ENCODE results near the gene UCN3. TPM values are rescaled to one million over a fixed set of nuclear protein-coding genes. Genes with fewer than 3 reads are reported as not detected.
A peak's percentile ranks its signal among the peaks of the same experiment; 100 is the strongest.
"Not testable (repeated sequence)": the region's sequence is repeated elsewhere in the genome, so short reads cannot be mapped to it uniquely, and the experiment has no call there.

The UCN3 gene
- total RNA-seq, 1 donor from 2014 or later = not detected

- peak in 1 of 2 donors; percentile 51 for DNase-seq (ENCODE audit: low read depth in 2 of 2)
Observed at GRCh38 chr10:5404208-5405041, 39.7 kb downstream of the UCN3 start, which contains the start of gene TUBAL3. Gene TUBAL3 (minus strand): TSS chr10:5404828. CDS start chr10:5404792, 36 bp downstream.

- no peak for DNase-seq (ENCODE audit: low read depth in 2 of 2)
Observed at GRCh38 chr10:5406918-5407317, 42.2 kb downstream of the UCN3 start.

- DNase-seq (ENCODE audit: low read depth in 2 of 2) = not testable (repeated sequence)
Observed at GRCh38 chr10:5410787-5411186, 46.0 kb downstream of the UCN3 start.

GRCh38 chr10:5411941-5412276 lies 47.1 kb downstream of the UCN3 start:
- no peak for DNase-seq (ENCODE audit: low read depth in 2 of 2)

GRCh38 chr10:5412277-5412941 lies 47.6 kb downstream of the UCN3 start, which contains the start of gene NET1:
Gene NET1 (plus strand): TSS chr10:5412557. CDS start chr10:5412693, 136 bp downstream.
- DNase-seq (ENCODE audit: low read depth in 2 of 2) = peak; percentile 78 to 90

GRCh38 chr10:5413012-5413938 lies 48.5 kb downstream of the UCN3 start:
- peak in 1 of 2 donors; percentile 40 for DNase-seq (ENCODE audit: low read depth in 2 of 2)

- peak in 1 of 2 donors; percentile 30 for DNase-seq (ENCODE audit: low read depth in 2 of 2)
Observed at GRCh38 chr10:5416981-5417380, 52.2 kb downstream of the UCN3 start.

- no peak for DNase-seq (ENCODE audit: low read depth in 2 of 2)
Observed at GRCh38 chr10:5418584-5418983, 53.8 kb downstream of the UCN3 start.

- no peak for DNase-seq (ENCODE audit: low read depth in 2 of 2)
Observed at GRCh38 chr10:5419466-5420094, 54.8 kb downstream of the UCN3 start.

GRCh38 chr10:5423771-5424170 lies 59.0 kb downstream of the UCN3 start:
- no peak for DNase-seq (ENCODE audit: low read depth in 2 of 2)

Other genes with a start within 250 kb of the UCN3 start
- not detected in 2 replicates for gene AKR1C8, start 179.8 kb upstream of the UCN3 start, total RNA-seq
- 0.13 TPM in 1 of 2 replicates, not detected in the other for gene AKR1C4, start 168.1 kb upstream of the UCN3 start, total RNA-seq
- not detected in 2 replicates for gene TUBAL3, start 39.9 kb downstream of the UCN3 start, total RNA-seq
- gene NET1, start 47.6 kb downstream of the UCN3 start, total RNA-seq = 20.0 and 20.7 TPM in 2 replicates
- gene CALML5, start 134.6 kb downstream of the UCN3 start, total RNA-seq = not detected in 2 replicates
- not detected in 2 replicates for gene CALML3, start 160.0 kb downstream of the UCN3 start, total RNA-seq